ENCODE data around the gene CDK15.

The CDK15 gene

DNA sequence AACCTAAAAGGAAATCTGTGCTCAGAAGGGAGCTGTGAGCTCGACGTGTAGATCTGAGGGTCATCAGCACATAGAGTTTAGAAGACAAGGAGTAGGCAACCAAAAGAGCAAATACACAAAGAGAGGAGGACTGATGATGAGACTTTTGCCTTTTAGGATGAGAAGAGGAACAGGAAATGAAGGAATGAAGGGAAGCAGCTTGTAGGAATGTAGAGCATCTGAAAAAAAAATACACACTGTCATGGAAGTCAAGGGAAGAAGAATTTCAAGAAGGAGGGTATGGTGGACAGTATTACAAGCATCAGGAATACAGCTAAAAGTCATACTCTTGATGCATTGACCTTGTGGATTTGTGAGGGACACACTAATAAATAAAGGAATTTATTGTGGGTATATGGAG, 21.9 kb downstream of the CDK15 start:
- Histone ChIP-seq H3K9me3 (ENCODE audit: low read depth, low read length) (no peaks in the 10 kb centered on the region), H3K9ac (ENCODE audit: insufficient read length) (no peak overlapping the region), H3K4me3 (no peak overlapping the region), H3K27ac (no peak overlapping the region), H3K36me3 (ENCODE audit: insufficient read depth, low read length) (no peaks in the 10 kb centered on the region)
- DNase-seq (ENCODE audit: low read depth, low spot score) = no peak
- TF ChIP-seq POLR2AphosphoS5 (IDR thresholded peaks at IDR 0.05; ENCODE audit: borderline replicate concordance, low read depth, low read length) (no peak), FOXP2 (optimal IDR thresholded peaks at IDR 0.05; ENCODE audit: control extremely low read depth, extremely low read length, insufficient read depth) (no peak), EZH2 (IDR thresholded peaks at IDR 0.05) (no peak)

DNA sequence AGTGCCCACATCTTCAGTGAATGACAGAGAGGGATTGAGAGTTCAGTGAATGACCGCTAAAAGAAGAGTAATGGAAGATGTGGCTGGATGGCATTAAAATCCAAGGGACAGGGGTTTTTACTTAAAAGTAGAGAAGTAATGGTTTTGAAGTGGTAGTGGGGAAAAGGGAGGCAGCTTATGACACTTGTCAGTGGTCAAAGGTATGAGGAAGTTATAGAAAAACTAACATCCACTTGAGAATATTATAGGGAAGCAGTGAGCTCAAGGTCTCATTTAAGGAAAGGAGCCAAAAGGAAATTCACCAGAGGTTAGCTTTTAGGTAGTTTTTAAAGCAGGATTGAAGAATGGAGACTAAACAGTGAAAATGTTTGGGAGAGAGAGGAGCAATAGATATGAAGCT, 24.3 kb downstream of the CDK15 start:
- Histone ChIP-seq H3K9ac (ENCODE audit: insufficient read length) (no peak overlapping the region), H3K9me3 (ENCODE audit: low read depth, low read length) (no peaks in the 10 kb centered on the region), H3K27ac (no peak overlapping the region), H3K4me3 (no peak overlapping the region), H3K36me3 (ENCODE audit: insufficient read depth, low read length) (no peaks in the 10 kb centered on the region)
- no peak for DNase-seq (ENCODE audit: low read depth, low spot score)
- TF ChIP-seq FOXP2 (optimal IDR thresholded peaks at IDR 0.05; ENCODE audit: control extremely low read depth, extremely low read length, insufficient read depth) = no peak
- no peak for TF ChIP-seq POLR2AphosphoS5 (IDR thresholded peaks at IDR 0.05; ENCODE audit: borderline replicate concordance, low read depth, low read length)

DNA sequence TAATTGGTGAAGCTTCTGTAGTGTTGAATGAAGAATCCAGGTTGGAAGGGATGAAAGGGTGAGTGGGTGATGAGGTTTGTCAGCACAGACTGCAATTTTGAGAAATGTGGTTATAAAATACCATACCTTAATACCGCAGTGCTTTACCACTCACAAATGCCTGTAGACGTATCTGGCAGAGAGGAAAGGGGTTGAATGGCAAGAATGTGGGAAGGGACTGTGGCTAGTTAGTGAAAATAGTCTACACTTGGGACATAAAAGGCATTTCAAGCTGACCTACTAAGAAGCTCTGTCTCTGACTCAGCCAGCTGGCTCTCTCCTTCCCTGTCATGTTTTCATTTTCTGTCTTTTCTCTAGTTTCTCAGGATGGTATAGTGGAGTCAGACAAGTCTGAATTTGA, 25.1 kb downstream of the CDK15 start:
- no peak overlapping the region for H3K9ac ChIP-seq (ENCODE audit: insufficient read length)
- no peak overlapping the region for H3K27ac ChIP-seq
- no peaks in the 10 kb centered on the region for H3K36me3 ChIP-seq (ENCODE audit: insufficient read depth, low read length)
- no peak for DNase-seq (ENCODE audit: low read depth, low spot score)
- H3K4me3 ChIP-seq = no peak overlapping the region
- no peaks in the 10 kb centered on the region for H3K9me3 ChIP-seq (ENCODE audit: low read depth, low read length)
- TF ChIP-seq EZH2 (IDR thresholded peaks at IDR 0.05) (no peak), FOXP2 (optimal IDR thresholded peaks at IDR 0.05; ENCODE audit: control extremely low read depth, extremely low read length, insufficient read depth) (no peak), POLR2AphosphoS5 (IDR thresholded peaks at IDR 0.05; ENCODE audit: borderline replicate concordance, low read depth, low read length) (no peak)

DNA sequence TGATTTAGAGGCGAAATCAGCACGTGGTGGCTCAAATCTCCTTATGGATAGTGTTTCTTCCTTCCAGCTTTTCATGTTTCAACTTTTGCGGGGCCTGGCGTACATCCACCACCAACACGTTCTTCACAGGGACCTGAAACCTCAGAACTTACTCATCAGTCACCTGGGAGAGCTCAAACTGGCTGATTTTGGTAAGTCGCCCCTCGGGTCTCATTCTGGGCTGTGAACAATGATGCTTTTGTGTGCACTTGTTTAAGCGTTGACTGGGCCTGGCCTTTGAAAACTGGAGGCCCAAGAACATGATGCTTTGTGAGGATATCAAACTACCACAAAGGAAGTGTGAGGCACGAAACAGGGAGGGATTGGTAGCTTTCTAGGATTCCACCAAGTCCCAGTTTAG, 27.4 kb downstream of the CDK15 start:
- H3K4me3 ChIP-seq = no peak overlapping the region
- TF ChIP-seq POLR2AphosphoS5 (IDR thresholded peaks at IDR 0.05; ENCODE audit: borderline replicate concordance, low read depth, low read length) = no peak
- no peak for TF ChIP-seq EZH2 (IDR thresholded peaks at IDR 0.05)
- no peak for TF ChIP-seq FOXP2 (optimal IDR thresholded peaks at IDR 0.05; ENCODE audit: control extremely low read depth, extremely low read length, insufficient read depth)
- no peak for DNase-seq (ENCODE audit: low read depth, low spot score)
- H3K36me3 ChIP-seq (ENCODE audit: insufficient read depth, low read length) = no peaks in the 10 kb centered on the region
- H3K9ac ChIP-seq (ENCODE audit: insufficient read length) = no peak overlapping the region
- H3K9me3 ChIP-seq (ENCODE audit: low read depth, low read length) = no peaks in the 10 kb centered on the region
- no peak overlapping the region for H3K27ac ChIP-seq

DNA sequence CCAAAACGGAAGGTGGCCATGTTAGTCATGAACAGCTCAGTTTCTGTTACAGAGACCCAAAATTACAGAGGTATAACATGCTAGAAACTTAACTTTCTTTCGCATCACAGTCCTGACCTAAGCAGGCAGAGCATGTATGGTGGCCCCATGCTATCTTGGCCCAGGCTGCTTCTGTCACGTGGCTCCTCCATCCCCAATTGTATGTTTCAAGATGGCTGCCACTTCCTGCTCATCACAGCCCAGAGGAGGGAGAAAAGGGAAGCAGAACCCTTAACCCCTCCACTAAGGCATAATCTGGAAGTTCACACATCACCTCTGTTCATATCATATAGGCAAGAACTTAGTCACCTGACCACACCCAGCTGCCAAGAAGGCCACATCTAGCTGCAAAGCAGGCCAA, 28.7 kb downstream of the CDK15 start:
- DNase-seq (ENCODE audit: low read depth, low spot score) = no peak
- TF ChIP-seq FOXP2 (optimal IDR thresholded peaks at IDR 0.05; ENCODE audit: control extremely low read depth, extremely low read length, insufficient read depth) (no peak), EZH2 (IDR thresholded peaks at IDR 0.05) (no peak), POLR2AphosphoS5 (IDR thresholded peaks at IDR 0.05; ENCODE audit: borderline replicate concordance, low read depth, low read length) (no peak)
- H3K9ac ChIP-seq (ENCODE audit: insufficient read length) = no peak overlapping the region
- H3K27ac ChIP-seq = no peak overlapping the region
- H3K36me3 ChIP-seq (ENCODE audit: insufficient read depth, low read length) = no peaks in the 10 kb centered on the region
- no peak overlapping the region for H3K4me3 ChIP-seq
- no peaks in the 10 kb centered on the region for H3K9me3 ChIP-seq (ENCODE audit: low read depth, low read length)

DNA sequence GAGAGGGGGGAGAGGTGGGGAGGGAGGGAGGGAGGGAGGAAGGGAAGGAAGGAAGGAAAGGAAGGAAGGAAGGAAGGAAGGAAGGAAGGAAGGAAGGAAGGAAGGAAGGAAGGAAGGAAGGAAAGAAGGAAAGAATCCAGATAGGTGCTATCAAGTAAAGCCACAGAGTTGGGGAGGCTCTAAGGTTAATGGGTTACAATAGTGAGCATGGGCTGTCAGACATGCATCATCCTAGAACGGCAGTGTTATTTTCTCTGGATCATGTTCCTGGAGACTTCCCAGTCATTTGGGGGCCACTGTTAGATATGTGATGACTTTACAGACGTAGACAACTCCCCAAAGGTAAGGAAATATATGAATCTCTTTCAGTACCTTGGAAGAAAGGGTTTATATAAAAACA, 31.1 kb downstream of the CDK15 start:
- Histone ChIP-seq H3K27ac (peak overlapping the region; percentile 99), H3K9me3 (ENCODE audit: low read depth, low read length) (peaks cover 14% of the 10 kb centered on the region), H3K36me3 (ENCODE audit: insufficient read depth, low read length) (peaks cover 4% of the 10 kb centered on the region; the same call in 1 of the 2 replicates), H3K4me3 (peak overlapping the region; percentile 70), H3K9ac (ENCODE audit: insufficient read length) (peak overlapping the region; percentile 63)
- TF ChIP-seq FOXP2 (optimal IDR thresholded peaks at IDR 0.05; ENCODE audit: control extremely low read depth, extremely low read length, insufficient read depth) (no peak), EZH2 (IDR thresholded peaks at IDR 0.05) (no peak), POLR2AphosphoS5 (IDR thresholded peaks at IDR 0.05; ENCODE audit: borderline replicate concordance, low read depth, low read length) (no peak)
- DNase-seq (ENCODE audit: low read depth, low spot score) = peak; percentile 78

DNA sequence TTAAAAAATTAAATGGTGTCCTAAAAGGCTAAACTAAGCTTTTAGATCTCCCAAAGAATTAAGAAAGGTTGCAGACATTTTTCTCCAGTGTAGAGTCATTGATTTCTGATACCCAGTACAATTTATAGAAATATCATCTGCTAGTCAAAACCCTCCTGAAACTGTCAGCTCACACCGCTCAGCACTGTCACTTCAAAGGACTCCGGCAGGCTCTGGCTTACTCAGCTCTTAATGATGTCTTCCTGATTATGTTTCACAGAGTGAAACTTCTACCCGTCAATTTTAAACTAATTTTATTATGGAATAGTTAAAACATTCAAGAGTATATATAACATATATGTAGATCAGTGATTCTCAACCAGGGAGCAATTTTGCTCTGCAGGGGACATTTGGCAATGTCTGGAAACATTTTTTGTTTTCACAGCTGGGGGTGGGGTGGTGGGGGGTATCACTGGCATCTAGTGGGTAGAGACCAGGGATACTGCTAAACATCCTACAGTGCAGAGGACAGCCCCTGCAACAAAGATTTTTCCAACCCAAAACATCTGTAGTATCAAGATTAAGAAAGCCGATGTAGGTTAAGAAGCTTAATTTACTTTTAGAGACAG, 31.6 kb downstream of the CDK15 start:
- Histone ChIP-seq H3K9me3 (ENCODE audit: low read depth, low read length) (peaks cover 14% of the 10 kb centered on the region), H3K36me3 (ENCODE audit: insufficient read depth, low read length) (peaks cover 4% of the 10 kb centered on the region; the same call in 1 of the 2 replicates), H3K9ac (ENCODE audit: insufficient read length) (peak overlapping the region; percentile 63), H3K4me3 (peak overlapping the region; percentile 70), H3K27ac (peak overlapping the region; percentile 99)
- peak; percentile 83 for DNase-seq (ENCODE audit: low read depth, low spot score)
- TF ChIP-seq FOXP2 (optimal IDR thresholded peaks at IDR 0.05; ENCODE audit: control extremely low read depth, extremely low read length, insufficient read depth) (no peak), EZH2 (IDR thresholded peaks at IDR 0.05) (no peak), POLR2AphosphoS5 (IDR thresholded peaks at IDR 0.05; ENCODE audit: borderline replicate concordance, low read depth, low read length) (no peak)

DNA sequence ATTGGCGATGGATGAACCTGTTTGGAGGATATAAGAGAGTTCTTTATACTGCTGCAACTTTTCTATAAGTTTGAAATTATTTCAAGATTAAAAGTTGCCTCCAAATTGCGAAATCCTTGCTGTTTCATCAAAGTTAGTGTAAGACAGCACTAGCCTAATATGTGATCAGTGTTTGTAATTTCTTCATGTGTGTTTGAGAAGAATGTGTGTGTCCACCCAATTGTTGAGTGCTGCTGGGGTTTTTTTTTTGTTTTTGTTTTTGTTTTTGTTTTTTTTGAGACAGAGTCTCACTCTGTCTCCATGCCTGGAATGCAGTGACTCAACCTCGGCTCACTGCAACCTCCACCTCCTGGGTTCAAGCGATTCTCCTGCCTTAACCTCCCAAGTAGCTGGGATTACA, 33.4 kb downstream of the CDK15 start:
- no peak for DNase-seq (ENCODE audit: low read depth, low spot score)
- TF ChIP-seq POLR2AphosphoS5 (IDR thresholded peaks at IDR 0.05; ENCODE audit: borderline replicate concordance, low read depth, low read length) = no peak
- no peak for TF ChIP-seq FOXP2 (optimal IDR thresholded peaks at IDR 0.05; ENCODE audit: control extremely low read depth, extremely low read length, insufficient read depth)
- no peak for TF ChIP-seq EZH2 (IDR thresholded peaks at IDR 0.05)
- Histone ChIP-seq H3K9me3 (ENCODE audit: low read depth, low read length) (peaks cover 14% of the 10 kb centered on the region), H3K27ac (peak overlapping the region; percentile 99; the same call in 1 of the 2 replicates), H3K36me3 (ENCODE audit: insufficient read depth, low read length) (peaks cover 4% of the 10 kb centered on the region; the same call in 1 of the 2 replicates), H3K4me3 (no peak overlapping the region), H3K9ac (ENCODE audit: insufficient read length) (no peak overlapping the region)

DNA sequence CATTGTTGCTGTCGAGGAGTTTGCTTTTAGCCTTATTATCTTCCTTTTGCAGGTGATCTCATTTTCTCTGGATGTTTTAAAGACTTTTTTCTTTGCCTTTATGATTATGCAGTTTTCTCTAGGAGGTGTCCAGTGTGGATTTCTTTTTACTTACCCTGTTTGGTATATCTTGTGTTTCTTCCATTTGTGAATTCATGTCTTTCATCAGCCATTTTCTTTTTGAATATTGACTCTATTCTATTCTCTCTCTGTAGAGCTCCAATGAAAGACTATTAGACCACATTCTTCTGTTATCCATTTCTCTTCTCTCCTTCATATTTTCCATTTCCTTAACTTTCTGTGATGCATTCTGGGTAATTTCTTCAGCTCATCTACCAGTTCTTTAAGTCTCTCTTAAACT, 34.4 kb downstream of the CDK15 start:
- DNase-seq (ENCODE audit: low read depth, low spot score) = no peak
- no peak overlapping the region for H3K27ac ChIP-seq
- H3K36me3 ChIP-seq (ENCODE audit: insufficient read depth, low read length) = peaks cover 4% of the 10 kb centered on the region; the same call in 1 of the 2 replicates
- H3K9ac ChIP-seq (ENCODE audit: insufficient read length) = no peak overlapping the region
- H3K4me3 ChIP-seq = no peak overlapping the region
- TF ChIP-seq EZH2 (IDR thresholded peaks at IDR 0.05) = no peak
- TF ChIP-seq FOXP2 (optimal IDR thresholded peaks at IDR 0.05; ENCODE audit: control extremely low read depth, extremely low read length, insufficient read depth) = no peak
- no peak for TF ChIP-seq POLR2AphosphoS5 (IDR thresholded peaks at IDR 0.05; ENCODE audit: borderline replicate concordance, low read depth, low read length)
- H3K9me3 ChIP-seq (ENCODE audit: low read depth, low read length) = peaks cover 14% of the 10 kb centered on the region
